Right lobe of liver (tissue), 6 donors: ENCODE data around the gene MAGI1. TPM values are rescaled to one million over a fixed set of nuclear protein-coding genes. Genes with fewer than 3 reads are reported as not detected.
A peak's percentile ranks its signal among the peaks of the same experiment; 100 is the strongest.

ENCODE experiments used
- ATAC-seq, 4 donors: fragments of 200-7000 bp; cut with Tn5 transposase; one replicate each; pipeline ENCODE4 v1.9.1; 2020; ENCODE audit warnings: mild to moderate bottlenecking in 4 of 4, moderate library complexity in 4 of 4
- DNase-seq, 3 donors: peaks; one replicate each; pipeline ENCODE4 v3.0.0-alpha.2; 2020
- H3K27ac ChIP-seq, 3 donors: fragments of 200-600 bp; one replicate each; pipeline ENCODE4 v1.8.0; 2022
- H3K27me3 ChIP-seq, 2 donors: fragments of 200-600 bp; one replicate each; pipeline ENCODE4 v1.8.0; 2022
- H3K36me3 ChIP-seq, 4 donors: fragments of 200-600 bp; sonication (generic) in 1 of 4; one replicate each; pipeline versions ENCODE4 v1.5.1 to v1.8.0; 2017 to 2022; ENCODE audit warnings: control low read depth in 1 of 4
- H3K4me1 ChIP-seq, 4 donors: fragments of 200-600 bp; sonication (generic) in 1 of 4; one replicate each; pipeline versions ENCODE4 v1.5.1 to v1.8.0; 2017 to 2022; ENCODE audit warnings: control low read depth in 1 of 4
- H3K4me3 ChIP-seq, 3 donors: fragments of 200-600 bp; one replicate each; pipeline ENCODE4 v1.8.0; 2022
- H3K9me3 ChIP-seq, 4 donors: fragments of 200-600 bp; sonication (generic) in 1 of 4; one replicate each; pipeline versions ENCODE4 v1.5.1 to v1.8.0; 2017 to 2022; ENCODE audit warnings: control low read depth in 1 of 4
- CTCF ChIP-seq, 4 donors: fragments of 200-600 bp in 3 of 4; fragments of 450-650 bp in 1 of 4; IDR thresholded peaks; one replicate each; pipeline versions ENCODE4 v1.5.1 to v1.8.0; 2016 to 2022; ENCODE audit warnings: antibody characterized with exemption in 4 of 4, mild to moderate bottlenecking in 2 of 4
- POLR2A ChIP-seq: fragments of 450-650 bp; IDR thresholded peaks from one replicate; pipeline ENCODE4 v1.6.1; 2017; ENCODE audit warnings: antibody characterized with exemption, mild to moderate bottlenecking
- WGBS: methylation state at CpG from one replicate; pipeline ENCODE4 v1.1.6; 2018; ENCODE audit warnings: low coverage, low lambda C conversion rate; ENCODE audit not compliant: insufficient coverage; ENCODE audit errors: missing lambda C conversion rate; 5-methylcytosine and 5-hydroxymethylcytosine counted together
- intact Hi-C, 2 donors: fragments of 100-400 bp; cut with DNase I; formaldehyde crosslinking; loops; one replicate each; pipeline versions ENCODE4 v1.11.2 to v1.14.1; 2022
- total RNA-seq, 6 experiments: library from RNA; depleted of rRNA in 2 of 6; stranded (reverse); fragments of >200 nt in 2 of 6; fragmentation: NEBNext Ultra II Directional in 3 of 6; extraction: Animal tissue kit (Norgen Biotek cat#: 25700) in 3 of 6; gene quantifications; one replicate each; pipeline versions ENCODE4 v1.1.0 to v1.2.4, GENCODE V29; 2016 to 2023
- donor health status: DM: no; HTN: yes; CAD: no.
- donor health status: DM: no; HTN: no; CAD: no.
- donor health status: DM: no; HTN: no; CAD: no.
- donor health status: DM: no; HTN: yes; CAD: no.
- donor health status: DM: no; HTN: yes; CAD: no.

The MAGI1 gene
- total RNA-seq, 6 experiments from 2014 or later: 22.6 to 37.7 (median 26.9) TPM

- intact Hi-C loops: no loop called here
- 87% methylated on average over 5 of the region's 5 CpGs for WGBS
- Histone ChIP-seq H3K4me1 (peaks cover 0 to 10% (median 4%) of the 10 kb centered on the region in 4 donors), H3K27ac (no peak overlapping the region), H3K4me3 (no peak overlapping the region), H3K36me3 (no peaks in the 10 kb centered on the region), H3K9me3 (no peaks in the 10 kb centered on the region), H3K27me3 (no peaks in the 10 kb centered on the region)
- no peak for TF ChIP-seq POLR2A
- TF ChIP-seq CTCF (IDR thresholded peaks at IDR 0.05): no peak
- ATAC-seq (no peak), DNase-seq (no peak)
These were observed 481.7 kb downstream of the MAGI1 start for GRCh38 chr3:65556934-65557577.

GRCh38 chr3:65552434-65552833 lies 486.3 kb downstream of the MAGI1 start:
- Histone ChIP-seq H3K4me1 (peaks cover 0 to 17% (median 1%) of the 10 kb centered on the region in 4 donors), H3K36me3 (no peaks in the 10 kb centered on the region), H3K27ac (no peak overlapping the region), H3K4me3 (no peak overlapping the region), H3K9me3 (no peaks in the 10 kb centered on the region), H3K27me3 (no peaks in the 10 kb centered on the region)
- DNase-seq: no peak
- WGBS: 92% methylated on average over 1 of the region's 1 CpG
- TF ChIP-seq POLR2A: no peak
- ATAC-seq: no peak
- intact Hi-C loops: no loop called here

- TF ChIP-seq POLR2A: no peak
- TF ChIP-seq CTCF (IDR thresholded peaks at IDR 0.05): no peak
- Histone ChIP-seq H3K27me3 (no peaks in the 10 kb centered on the region), H3K9me3 (no peaks in the 10 kb centered on the region), H3K4me1 (peaks cover 0 to 17% (median 1%) of the 10 kb centered on the region in 4 donors), H3K4me3 (no peak overlapping the region), H3K27ac (no peak overlapping the region), H3K36me3 (no peaks in the 10 kb centered on the region)
- DNase-seq: no peak
- ATAC-seq: no peak
- intact Hi-C loops: no loop called here
- WGBS: 64% methylated on average over 1 of the region's 1 CpG
These were observed 486.8 kb downstream of the MAGI1 start for GRCh38 chr3:65551945-65552344.

- peak in 1 of 3 donors; percentile 68 for DNase-seq
- Histone ChIP-seq H3K4me1 (peaks cover 0 to 17% (median 1%) of the 10 kb centered on the region in 4 donors), H3K27me3 (no peaks in the 10 kb centered on the region), H3K27ac (no peak overlapping the region), H3K36me3 (no peaks in the 10 kb centered on the region), H3K9me3 (no peaks in the 10 kb centered on the region), H3K4me3 (peak overlapping the region in 1 of 3 donors; percentile 61)
- no peak for TF ChIP-seq POLR2A
- no peak for TF ChIP-seq CTCF (IDR thresholded peaks at IDR 0.05)
- ATAC-seq: peak; percentile 59 to 77 (median 73)
- intact Hi-C loops: no loop called here
- 26% methylated on average over 2 of the region's 2 CpGs for WGBS
These were observed 488.6 kb downstream of the MAGI1 start for GRCh38 chr3:65550137-65550536.

GRCh38 chr3:65549626-65549959 lies 489.1 kb downstream of the MAGI1 start:
- 14% methylated on average over 3 of the region's 9 CpGs for WGBS
- H3K4me1 ChIP-seq: peaks cover 0 to 17% (median 1%) of the 10 kb centered on the region in 4 donors
- H3K27ac ChIP-seq: no peak overlapping the region
- no peaks in the 10 kb centered on the region for H3K36me3 ChIP-seq
- H3K4me3 ChIP-seq: peak overlapping the region; percentile 41 to 61 (median 49)
- DNase-seq (no peak), ATAC-seq (peak in 2 of 4 donors; percentile 8 to 16)
- TF ChIP-seq POLR2A: no peak
- TF ChIP-seq CTCF (IDR thresholded peaks at IDR 0.05): no peak
- H3K9me3 ChIP-seq: no peaks in the 10 kb centered on the region
- H3K27me3 ChIP-seq: no peaks in the 10 kb centered on the region
- intact Hi-C loops: no loop called here
